GM21447 (cell line): Measurements from ENCODE around the gene KCNF1.

ENCODE experiments used
- ATAC-seq: cut with Tn5 transposase; IDR thresholded peaks from one replicate; pipeline ENCODE4 v1.9.1; 2021; ENCODE audit not compliant: unreplicated experiment

The KCNF1 gene

DNA sequence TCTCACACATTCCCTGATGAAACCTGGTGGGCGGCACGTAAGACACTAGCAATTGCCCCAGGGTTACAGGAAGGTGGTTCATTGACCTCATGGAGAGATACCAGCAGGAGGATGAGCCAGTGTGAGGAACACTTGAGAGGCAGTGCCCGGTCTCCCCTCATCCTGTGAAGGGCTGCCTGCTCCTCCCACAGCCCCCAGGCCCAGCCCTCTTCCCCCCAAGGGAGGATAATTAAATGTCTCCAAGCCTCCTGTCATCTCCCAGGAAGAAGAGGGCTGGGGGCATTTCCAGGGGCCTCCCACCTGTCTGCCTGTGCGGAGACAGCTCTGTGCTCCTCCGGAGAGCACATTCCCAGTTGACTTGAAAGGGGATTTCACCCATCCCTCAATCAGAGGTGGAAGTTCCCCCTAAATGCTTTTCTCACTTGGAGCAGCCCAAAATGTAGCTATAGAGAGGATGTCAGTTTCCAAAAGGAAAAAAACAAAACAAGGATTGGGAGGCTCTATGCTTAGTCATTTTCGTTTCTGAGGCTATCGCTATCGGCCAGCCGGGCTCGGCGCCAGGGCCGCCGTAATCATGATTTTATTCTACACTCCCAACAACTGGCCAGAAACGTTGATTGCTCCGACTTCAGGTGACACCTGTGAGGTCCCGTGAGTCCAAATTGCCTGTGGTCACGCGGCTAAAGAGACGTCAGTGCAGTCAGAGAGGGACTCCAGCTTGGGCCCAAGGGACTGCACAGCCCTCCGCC, 7.1 kb downstream of the KCNF1 start:
- no peak for ATAC-seq

- ATAC-seq: no peak
These were observed 7.7 kb downstream of the KCNF1 start for GRCh38 chr2:10919410-10919770.

- no peak for ATAC-seq
These were observed 8.3 kb downstream of the KCNF1 start for GRCh38 chr2:10919771-10920621.

DNA sequence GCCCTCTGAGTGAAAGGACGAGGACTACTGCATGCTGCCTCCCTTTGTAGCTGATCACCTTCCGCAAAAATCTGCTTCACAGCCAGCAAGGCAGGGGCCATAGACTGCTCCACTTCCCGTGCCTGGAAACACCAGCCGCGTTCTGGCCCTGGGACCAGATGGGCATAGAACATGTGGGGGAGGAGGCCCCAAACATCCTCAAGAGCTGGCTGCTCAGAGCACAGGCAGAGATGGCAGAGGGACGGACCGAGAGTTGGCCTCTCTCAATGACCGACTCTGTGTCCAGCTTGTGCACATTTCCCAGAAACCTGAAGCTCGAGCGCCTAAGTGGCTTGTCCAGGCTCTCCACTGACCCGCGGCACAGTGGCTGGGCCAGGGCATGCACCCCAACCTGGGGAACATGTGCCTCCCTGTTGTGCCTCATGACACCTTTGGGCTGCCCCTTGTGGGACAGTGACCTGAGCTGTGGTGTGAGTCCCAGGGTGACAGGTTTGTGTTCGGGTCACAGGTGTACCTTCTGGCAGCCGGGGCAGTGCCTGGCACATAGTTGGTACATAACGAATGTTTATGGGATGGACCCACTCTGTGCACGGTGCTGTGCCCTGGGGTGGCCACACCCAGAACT, 9.1 kb downstream of the KCNF1 start:
- ATAC-seq: no peak

GRCh38 chr2:10921525-10921924, 9.8 kb downstream of the KCNF1 start:
- no peak for ATAC-seq

DNA sequence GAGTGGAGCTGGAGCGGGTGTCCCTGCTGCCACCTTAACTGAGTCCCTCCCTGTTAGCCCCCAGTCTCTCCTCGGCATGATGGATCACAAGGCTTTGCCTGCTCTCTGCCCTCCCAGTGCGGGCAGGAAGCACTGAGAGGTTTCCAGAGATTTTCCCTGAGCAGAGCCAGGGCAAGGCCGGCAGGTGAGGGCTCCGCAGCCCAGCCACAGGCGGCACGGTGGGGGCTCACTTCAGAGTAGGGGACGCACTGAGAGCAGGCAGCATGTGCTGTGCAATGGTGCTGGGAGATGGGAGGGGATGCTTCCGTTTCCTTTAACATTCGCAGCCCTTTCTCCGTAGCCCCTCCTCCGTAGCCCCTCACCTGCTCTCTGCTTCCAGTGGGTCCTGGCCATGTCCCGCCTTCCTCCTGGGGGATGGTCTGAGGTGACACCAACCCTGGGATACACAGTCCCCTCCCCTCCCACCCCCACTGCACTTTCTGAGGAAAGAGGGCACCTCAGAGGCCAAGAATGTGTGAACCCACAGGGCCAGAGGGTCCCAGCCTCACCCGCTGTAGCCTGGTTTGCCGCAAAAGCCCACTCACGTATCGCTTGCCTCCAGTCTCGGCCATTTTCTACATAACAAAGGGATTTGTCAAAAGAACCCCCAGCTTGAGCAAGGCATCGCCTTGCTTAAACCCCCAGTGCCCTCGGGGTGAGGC, 10.7 kb downstream of the KCNF1 start:
- no peak for ATAC-seq

GRCh38 chr2:10923008-10923375, 11.3 kb downstream of the KCNF1 start:
- ATAC-seq: no peak

GRCh38 chr2:10923965-10924364, 12.2 kb downstream of the KCNF1 start:
- ATAC-seq: no peak

DNA sequence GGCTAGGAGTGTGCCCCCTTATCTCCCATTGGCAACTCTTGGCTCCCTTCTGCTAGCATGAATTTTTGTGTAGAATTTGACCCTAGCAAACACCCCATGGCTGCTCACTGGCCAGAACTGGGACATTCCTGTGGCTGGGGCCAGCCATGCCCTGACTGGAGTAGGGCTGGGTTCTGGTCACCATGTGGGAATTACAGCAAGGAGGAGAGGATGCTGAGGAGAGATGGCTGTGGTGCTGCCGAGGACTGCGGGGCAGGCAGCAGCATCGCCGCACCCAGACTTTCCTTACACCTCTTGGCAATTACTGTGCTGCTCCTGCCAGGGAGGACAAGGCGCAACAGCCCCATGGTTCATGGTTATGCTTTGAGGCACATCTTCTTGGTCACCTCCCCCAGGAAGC, 12.7 kb downstream of the KCNF1 start:
- ATAC-seq: no peak

- ATAC-seq: no peak
These were observed 13.1 kb downstream of the KCNF1 start for GRCh38 chr2:10924859-10925258.

GRCh38 chr2:10926191-10926820, 14.6 kb downstream of the KCNF1 start:
- no peak for ATAC-seq

DNA sequence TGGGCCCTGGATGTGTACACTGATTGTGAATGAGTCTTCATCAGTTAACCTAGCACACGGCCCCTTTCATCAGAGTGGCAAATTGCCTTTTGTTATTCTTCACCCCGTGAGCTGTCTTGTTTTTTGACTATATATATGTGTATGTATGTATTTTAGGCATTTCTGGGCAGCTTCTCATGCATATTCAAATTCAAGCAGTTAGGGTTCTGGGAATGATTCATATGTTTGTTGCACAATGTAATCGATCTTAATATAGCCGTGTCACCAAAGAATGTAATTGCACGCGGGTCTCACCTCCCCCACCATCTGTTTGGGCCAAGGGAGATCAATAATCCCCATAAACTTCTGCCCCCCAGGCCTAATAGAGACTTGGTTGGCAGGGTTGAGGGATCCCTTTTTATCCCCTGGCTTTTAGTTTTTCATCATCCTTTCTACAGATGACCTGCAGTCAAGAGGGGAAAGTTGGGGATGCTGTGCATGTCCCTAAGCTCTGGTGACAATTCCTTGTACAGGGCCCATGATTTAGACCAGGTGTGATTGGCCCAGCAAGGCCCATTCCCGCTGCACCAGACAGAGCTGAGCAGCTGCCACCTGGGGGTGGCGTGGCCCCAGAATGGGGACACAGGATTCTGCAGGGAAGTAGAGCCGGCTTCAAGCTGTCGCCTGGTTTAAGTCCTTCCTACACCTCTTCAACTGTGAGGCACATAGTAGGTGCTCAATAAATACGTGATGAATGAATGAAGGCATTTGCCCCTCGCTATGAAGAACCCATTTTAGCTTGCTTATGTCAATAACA, 19.2 kb downstream of the KCNF1 start:
- ATAC-seq: no peak

DNA sequence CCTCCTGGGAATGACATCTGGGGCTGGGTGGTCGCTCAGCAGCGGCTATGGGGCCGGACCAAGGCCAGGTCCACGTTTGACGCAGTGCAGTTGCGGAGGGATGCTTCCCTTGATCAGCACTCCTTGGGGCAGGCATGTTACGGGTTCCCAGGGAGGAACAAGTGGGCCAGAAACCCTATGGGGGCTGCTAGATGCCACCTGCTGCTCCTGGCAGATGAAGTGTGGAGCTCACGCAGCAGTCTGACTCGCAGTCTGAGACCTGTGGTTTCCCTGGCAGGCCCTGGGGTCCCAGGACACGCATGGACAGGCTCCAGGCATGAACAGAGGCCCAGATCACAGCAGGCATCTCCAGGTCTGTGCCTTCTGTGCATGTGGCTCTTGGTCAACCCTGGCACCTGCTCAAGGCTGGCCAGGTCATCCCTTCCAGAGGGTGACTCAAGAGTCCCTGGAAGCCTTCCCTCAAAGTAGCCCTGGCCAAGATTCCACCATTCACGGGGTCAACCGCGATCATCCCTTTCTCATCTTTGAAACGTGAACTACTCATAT, 20.0 kb downstream of the KCNF1 start:
- ATAC-seq: no peak

- ATAC-seq: no peak
These were observed 20.8 kb downstream of the KCNF1 start for GRCh38 chr2:10932345-10933151.

DNA sequence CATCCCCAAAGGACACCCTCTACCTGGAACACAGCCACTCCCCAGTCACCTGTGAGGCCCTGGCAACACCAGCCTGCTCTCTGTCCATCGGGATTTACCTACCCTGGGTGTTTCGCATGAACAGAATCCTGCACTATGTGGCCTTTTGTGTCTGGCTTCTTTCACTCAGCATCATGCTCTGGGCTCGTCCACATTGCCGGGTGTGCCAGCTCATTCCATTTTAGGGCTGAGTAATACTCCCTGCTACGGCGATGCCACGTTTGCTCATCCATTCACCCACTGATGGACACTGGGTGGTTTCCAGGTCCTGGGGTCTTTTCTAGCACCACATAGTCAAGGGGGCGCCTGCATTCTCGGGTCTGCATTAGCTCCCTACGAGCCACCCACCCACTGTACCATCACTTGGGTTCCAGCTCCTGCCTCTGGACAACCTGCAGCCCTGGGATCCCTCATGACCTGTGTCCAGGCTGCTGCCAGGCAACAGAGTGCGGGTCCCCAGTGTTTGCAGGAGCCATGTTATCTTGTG, 22.0 kb downstream of the KCNF1 start:
- ATAC-seq: no peak

DNA sequence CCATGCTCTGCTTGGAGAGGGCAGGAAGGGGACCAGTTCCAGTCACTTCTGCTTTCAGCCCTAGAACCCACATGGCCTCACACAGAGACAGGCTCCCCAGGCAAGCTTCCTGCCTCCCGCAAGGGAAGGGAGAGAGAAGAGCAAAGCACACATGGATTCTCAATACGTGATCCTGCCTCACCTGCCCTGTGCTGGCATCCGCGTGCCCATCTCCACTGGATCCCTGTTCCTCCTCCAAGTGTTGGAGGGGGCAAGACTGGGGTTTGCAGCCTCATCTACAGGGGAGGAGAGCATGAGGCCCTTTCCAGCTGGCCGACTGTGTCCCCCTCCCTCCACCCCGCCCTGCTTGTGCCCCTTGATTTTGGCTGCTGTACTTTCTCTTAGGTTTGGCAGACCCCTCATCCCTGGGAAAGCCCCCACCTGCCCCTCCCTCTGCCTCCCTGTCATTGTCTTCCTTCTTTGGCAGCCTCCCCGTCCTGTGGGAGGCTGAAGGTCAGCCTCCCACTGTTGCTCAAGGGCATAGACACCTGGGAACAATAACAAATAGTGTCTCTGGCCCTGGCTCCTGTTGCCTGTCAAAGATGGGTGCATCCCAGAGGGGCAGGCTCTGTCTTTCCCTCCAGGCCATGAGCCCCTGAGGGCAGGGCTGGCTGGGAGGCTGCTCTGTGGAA, 22.7 kb downstream of the KCNF1 start:
- ATAC-seq: no peak

DNA sequence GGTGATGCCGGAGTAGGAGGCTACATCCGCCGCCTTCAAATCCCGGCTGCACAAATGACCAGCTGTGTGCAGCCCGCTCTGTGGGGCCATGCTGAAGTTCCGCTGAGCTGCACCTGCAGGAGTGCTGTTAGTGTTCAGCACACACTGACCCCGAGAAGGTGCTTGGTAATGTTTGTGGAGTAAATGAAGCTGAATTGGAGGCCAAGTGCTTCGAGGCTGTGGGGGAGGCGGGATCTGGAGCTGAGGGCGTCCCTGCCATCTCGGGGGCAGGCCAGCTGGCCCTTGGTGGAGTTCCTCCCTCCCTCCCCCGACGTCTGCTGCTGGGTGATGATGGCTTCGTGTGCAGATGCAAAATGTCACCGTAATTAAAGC, 23.2 kb downstream of the KCNF1 start:
- ATAC-seq: no peak

- no peak for ATAC-seq
These were observed 23.7 kb downstream of the KCNF1 start for GRCh38 chr2:10935366-10935918.
